ENCODE measurements around the gene RFTN1.

Gene RFTN1

GRCh38 chr3:16272588-16272987 is 240.9 kb downstream of the RFTN1 start:
- H3K4me3 ChIP-seq (ENCODE audit: control insufficient read depth, low read depth, low read length) = no peak overlapping the region
- DNase-seq (ENCODE audit: low read depth) = no peak
- no peak for TF ChIP-seq CTCF (IDR thresholded peaks at IDR 0.05; ENCODE audit: control insufficient read depth, insufficient read depth, low read depth, low read length, missing control alignments)

GRCh38 chr3:16270855-16271254 is 242.6 kb downstream of the RFTN1 start:
- no peak overlapping the region for H3K4me3 ChIP-seq (ENCODE audit: control insufficient read depth, low read depth, low read length)
- DNase-seq (ENCODE audit: low read depth) = no peak
- no peak for TF ChIP-seq CTCF (IDR thresholded peaks at IDR 0.05; ENCODE audit: control insufficient read depth, insufficient read depth, low read depth, low read length, missing control alignments)

DNA sequence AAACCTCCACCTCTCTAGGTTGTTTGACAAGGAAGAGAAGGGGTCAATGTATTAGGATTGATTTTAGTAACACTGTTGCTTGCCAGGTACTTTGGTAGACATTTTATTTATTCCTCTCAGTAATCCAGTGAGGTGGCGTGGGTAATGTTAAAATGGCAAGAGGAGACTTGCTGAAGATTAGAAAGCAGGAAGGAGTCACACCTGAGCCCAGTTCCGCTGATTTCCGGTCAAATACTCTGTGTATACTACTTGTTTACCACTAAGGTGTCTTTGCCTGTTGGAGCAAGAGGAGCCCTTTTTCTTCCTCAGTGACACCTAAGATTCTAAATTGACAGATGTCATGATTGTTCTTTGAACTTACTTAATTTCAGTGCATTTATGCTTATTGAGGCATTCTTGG is 246.8 kb downstream of the RFTN1 start:
- no peak overlapping the region for H3K4me3 ChIP-seq (ENCODE audit: control insufficient read depth, low read depth, low read length)
- DNase-seq (ENCODE audit: low read depth) = no peak
- no peak for TF ChIP-seq CTCF (IDR thresholded peaks at IDR 0.05; ENCODE audit: control insufficient read depth, insufficient read depth, low read depth, low read length, missing control alignments)

Data from AG09309 (cell line).